ENCODE results near the gene LLGL2.

- no peak for TF ChIP-seq CTCF (IDR thresholded peaks at IDR 0.05)
- TF ChIP-seq POLR2AphosphoS5 (IDR thresholded peaks at IDR 0.05), result no peak
- no peak for TF ChIP-seq POLR2A (IDR thresholded peaks at IDR 0.05)
Measured at GRCh38 chr17:75570772-75571171, 45.3 kb downstream of the LLGL2 start.
